HG03520 (cell line): Measurements from ENCODE around the gene GAK.
"Not testable (repeated sequence)": the region's sequence is repeated elsewhere in the genome, so short reads cannot be mapped to it uniquely, and the experiment has no call there.

Experiments used
- ATAC-seq: cut with Tn5 transposase; IDR thresholded peaks from one replicate; pipeline ENCODE4 v1.9.1; 2021; ENCODE audit warnings: mild to moderate bottlenecking, moderate library complexity; ENCODE audit not compliant: unreplicated experiment

The GAK gene

GRCh38 chr4:821181-821591 is 110.9 kb downstream of the GAK start:
- ATAC-seq = no peak

- ATAC-seq = no peak
Measured at GRCh38 chr4:820230-821172, 111.6 kb downstream of the GAK start.

- no peak for ATAC-seq
Measured at GRCh38 chr4:819401-820229, 112.5 kb downstream of the GAK start.

- ATAC-seq = no peak
Measured at GRCh38 chr4:818106-818921, 113.8 kb downstream of the GAK start.

GRCh38 chr4:815464-816146 is 116.5 kb downstream of the GAK start:
- no peak for ATAC-seq

GRCh38 chr4:814312-814850 is 117.7 kb downstream of the GAK start:
- ATAC-seq = no peak

- no peak for ATAC-seq
Measured at GRCh38 chr4:813900-814299, 118.2 kb downstream of the GAK start.

- ATAC-seq = no peak
Measured at GRCh38 chr4:808860-809570, 123.1 kb downstream of the GAK start.

GRCh38 chr4:807792-808191 is 124.3 kb downstream of the GAK start:
- no peak for ATAC-seq

- not testable (repeated sequence) for ATAC-seq
Measured at GRCh38 chr4:806979-807378, 125.1 kb downstream of the GAK start.

- no peak for ATAC-seq
Measured at GRCh38 chr4:804804-805203, 127.3 kb downstream of the GAK start.

GRCh38 chr4:803884-804283 is 128.2 kb downstream of the GAK start:
- no peak for ATAC-seq

- ATAC-seq = no peak
Measured at GRCh38 chr4:801436-802124, 130.5 kb downstream of the GAK start.
